Neuronal stem cell (in vitro differentiated cells): ENCODE data around the gene PLPPR2.
"Not testable (repeated sequence)": the region's sequence is repeated elsewhere in the genome, so short reads cannot be mapped to it uniquely, and the experiment has no call there.

Experiments used
- DNase-seq: peaks from one replicate; pipeline ENCODE4 v3.0.0-alpha.2; 2013; ENCODE audit warnings: low spot score
- H2AFZ ChIP-seq: one replicate; pipeline ENCODE4 v1.6.1; 2013; ENCODE audit warnings: mild to moderate bottlenecking, low read length, inconsistent platforms
- H2AK5ac ChIP-seq: 2 replicates; pipeline ENCODE4 v1.6.1; 2013; ENCODE audit warnings: low read depth, mild to moderate bottlenecking, inconsistent platforms, low read length, moderate library complexity, mixed read lengths
- H2BK120ac ChIP-seq: 2 replicates; pipeline ENCODE4 v1.6.1; 2013; ENCODE audit warnings: low read depth, mild to moderate bottlenecking, inconsistent platforms, low read length, moderate library complexity, mixed read lengths
- H2BK12ac ChIP-seq: one replicate; pipeline ENCODE4 v1.6.1; 2013; ENCODE audit warnings: low read length, inconsistent platforms
- H2BK15ac ChIP-seq: 2 replicates; pipeline ENCODE4 v1.6.1; 2013; ENCODE audit warnings: mild to moderate bottlenecking, low read length, inconsistent platforms, mixed read lengths
- H2BK5ac ChIP-seq: one replicate; pipeline ENCODE4 v1.6.1; 2013; ENCODE audit warnings: inconsistent platforms, mild to moderate bottlenecking, low read length, moderate library complexity
- H3K14ac ChIP-seq: one replicate; pipeline ENCODE4 v1.6.1; 2013; ENCODE audit warnings: low read length, inconsistent platforms
- H3K18ac ChIP-seq: 2 replicates; pipeline ENCODE4 v1.6.1; 2013; ENCODE audit warnings: low read length, inconsistent platforms
- H3K23ac ChIP-seq: 2 replicates; pipeline ENCODE4 v1.6.1; 2013; ENCODE audit warnings: low read depth, mild to moderate bottlenecking, mixed read lengths, low read length, inconsistent platforms; ENCODE audit not compliant: poor library complexity
- H3K27ac ChIP-seq: replicated peaks from 3 replicates; pipeline ENCODE4 v1.5.1; 2013; ENCODE audit warnings: low read length, inconsistent platforms
- H3K27me3 ChIP-seq, 3 experiments: 2 replicates each; pipeline ENCODE4 v1.6.1; 2013; ENCODE audit warnings: low read length in 3 of 3, mild to moderate bottlenecking in 2 of 3, inconsistent platforms in 1 of 3, low read depth in 1 of 3, mixed read lengths in 1 of 3, moderate library complexity in 1 of 3; ENCODE audit not compliant: control insufficient read depth in 3 of 3, insufficient read depth in 3 of 3
- H3K36me3 ChIP-seq, 2 donors: replicated peaks in 1 of 2; 2 replicates each; pipeline ENCODE4 v1.6.1; 2013; ENCODE audit warnings: low read length in 2 of 2; ENCODE audit not compliant: control insufficient read depth in 2 of 2, insufficient read depth in 2 of 2
- H3K4ac ChIP-seq: 2 replicates; pipeline ENCODE4 v1.6.1; 2013; ENCODE audit warnings: inconsistent platforms, mild to moderate bottlenecking, low read length, moderate library complexity
- H3K4me1 ChIP-seq, 2 donors: 1 replicate in 1 of 2; 2 replicates in 1 of 2; pipeline ENCODE4 v1.6.1; 2013; ENCODE audit warnings: low read length in 2 of 2, low read depth in 1 of 2; ENCODE audit not compliant: control insufficient read depth in 2 of 2, insufficient read depth in 1 of 2
- H3K4me2 ChIP-seq: one replicate; pipeline ENCODE4 v1.6.1; 2013; ENCODE audit warnings: mild to moderate bottlenecking, low read length, inconsistent platforms; ENCODE audit not compliant: insufficient read depth, poor library complexity, severe bottlenecking
- H3K4me3 ChIP-seq, 2 donors: 2 replicates each; pipeline ENCODE4 v1.5.1; 2013; ENCODE audit warnings: low read length in 2 of 2, mild to moderate bottlenecking in 2 of 2, inconsistent platforms in 1 of 2, moderate library complexity in 1 of 2
- H3K79me1 ChIP-seq: one replicate; pipeline ENCODE4 v1.6.1; 2013; ENCODE audit warnings: low read depth, mild to moderate bottlenecking, inconsistent platforms, low read length, moderate library complexity
- H3K9ac ChIP-seq: one replicate; pipeline ENCODE4 v1.6.1; 2013; ENCODE audit warnings: mild to moderate bottlenecking, low read depth, low read length, inconsistent platforms; ENCODE audit not compliant: poor library complexity
- H3K9me3 ChIP-seq, 2 donors: replicated peaks in 1 of 2; 2 replicates each; pipeline versions ENCODE3 to v1.6.1; 2013; ENCODE audit warnings: low read length in 2 of 2, mild to moderate bottlenecking in 2 of 2, inconsistent platforms in 1 of 2, low read depth in 1 of 2, mixed read lengths in 1 of 2, moderate library complexity in 1 of 2; ENCODE audit not compliant: control insufficient read depth in 2 of 2, insufficient read depth in 1 of 2
- H4K8ac ChIP-seq: one replicate; pipeline ENCODE4 v1.6.1; 2013; ENCODE audit warnings: low read depth, mild to moderate bottlenecking, inconsistent platforms, low read length, moderate library complexity
- H4K91ac ChIP-seq: one replicate; pipeline ENCODE4 v1.6.1; 2013; ENCODE audit warnings: low read length, low read depth, mild to moderate bottlenecking, inconsistent platforms; ENCODE audit not compliant: poor library complexity
- WGBS, 2 donors: extraction: QIAGEN DNeasy Blood & Tissue Kit; methylation state at CpG; one replicate each; pipeline ENCODE4 v1.1.7; 2013; ENCODE audit warnings: missing lambda C conversion rate in 2 of 2, mixed read lengths in 1 of 2; ENCODE audit not compliant: insufficient read length in 2 of 2, insufficient replicate concordance in 1 of 2; ENCODE audit errors: extremely low coverage in 2 of 2; 5-methylcytosine and 5-hydroxymethylcytosine counted together

The PLPPR2 gene

GRCh38 chr19:11347546-11348039 lies 7.6 kb upstream of the PLPPR2 start:
- Histone ChIP-seq H3K18ac (no peak overlapping the region), H3K36me3 (peaks cover 0 to 2% of the 10 kb centered on the region in 2 donors), H3K9ac (no peak overlapping the region), H2BK5ac (no peak overlapping the region), H2BK12ac (no peak overlapping the region), H4K8ac (no peak overlapping the region), H2AK5ac (no peak overlapping the region), H2BK15ac (no peak overlapping the region), H3K4me1 (peaks cover 8 to 13% of the 10 kb centered on the region in 2 donors), H3K4ac (no peak overlapping the region), H4K91ac (no peak overlapping the region), H3K14ac (no peak overlapping the region), H2BK120ac (no peak overlapping the region), H3K27ac (no peak overlapping the region), H3K23ac (no peak overlapping the region), H3K4me2 (no peak overlapping the region), H3K9me3 (peaks cover 8 to 12% of the 10 kb centered on the region in 2 donors), H3K4me3 (no peak overlapping the region), H2AFZ (no peak overlapping the region), H3K27me3 (no peaks in the 10 kb centered on the region), H3K79me1 (no peaks in the 10 kb centered on the region)
- no CpG with 5 or more reads among the region's 7 CpGs for WGBS, 2 donors
- no peak for DNase-seq

GRCh38 chr19:11349171-11349570 lies 6.1 kb upstream of the PLPPR2 start:
- Histone ChIP-seq H2BK120ac (no peak overlapping the region), H3K14ac (no peak overlapping the region), H2BK15ac (no peak overlapping the region), H2AK5ac (peak overlapping the region; percentile 63), H3K4me1 (peaks cover 8 to 13% of the 10 kb centered on the region in 2 donors), H3K18ac (no peak overlapping the region), H3K36me3 (peaks cover 0 to 2% of the 10 kb centered on the region in 2 donors), H3K23ac (peak overlapping the region; percentile 31), H3K9ac (no peak overlapping the region), H4K91ac (no peak overlapping the region), H3K4me2 (no peak overlapping the region), H3K27me3 (no peaks in the 10 kb centered on the region), H3K4me3 (no peak overlapping the region), H3K9me3 (peaks cover 8 to 12% of the 10 kb centered on the region in 2 donors), H2BK5ac (no peak overlapping the region), H3K27ac (no peak overlapping the region), H3K79me1 (no peaks in the 10 kb centered on the region), H3K4ac (no peak overlapping the region), H2AFZ (no peak overlapping the region), H4K8ac (no peak overlapping the region), H2BK12ac (no peak overlapping the region)
- WGBS, 2 donors: no CpG with 5 or more reads among the region's 4 CpGs
- no peak for DNase-seq

- not testable (repeated sequence) for H3K4me2 ChIP-seq, DNase-seq, H2AK5ac ChIP-seq, H3K23ac ChIP-seq, H3K36me3 ChIP-seq, H2BK120ac ChIP-seq, H3K4ac ChIP-seq, H3K4me1 ChIP-seq, H4K8ac ChIP-seq, H3K18ac ChIP-seq, H3K14ac ChIP-seq, H3K27me3 ChIP-seq, H3K27ac ChIP-seq, H2AFZ ChIP-seq, H3K4me3 ChIP-seq, H3K9ac ChIP-seq, H3K9me3 ChIP-seq, H4K91ac ChIP-seq, H2BK12ac ChIP-seq, H2BK5ac ChIP-seq, H2BK15ac ChIP-seq, H3K79me1 ChIP-seq
- no CpG with 5 or more reads among the region's 4 CpGs for WGBS, 2 donors
Observed at GRCh38 chr19:11354102-11354501, 1.1 kb upstream of the PLPPR2 start.

- Histone ChIP-seq H3K23ac (peak overlapping the region; percentile 20), H2AK5ac (no peak overlapping the region), H2AFZ (no peak overlapping the region), H3K9me3 (no peaks in the 10 kb centered on the region), H3K4me1 (peaks cover 8 to 10% of the 10 kb centered on the region in 2 donors), H3K4me3 (peak overlapping the region; percentile 44 to 73), H3K27ac (no peak overlapping the region), H3K9ac (peak overlapping the region; percentile 85), H3K4me2 (peak overlapping the region; percentile 80), H2BK12ac (no peak overlapping the region), H3K18ac (peak overlapping the region; percentile 3), H3K4ac (no peak overlapping the region), H3K79me1 (no peaks in the 10 kb centered on the region), H3K14ac (peak overlapping the region; percentile 1), H3K36me3 (no peaks in the 10 kb centered on the region), H4K8ac (no peak overlapping the region), H3K27me3 (peaks cover 0 to 14% (median 0%) of the 10 kb centered on the region in 3 experiments), H2BK120ac (no peak overlapping the region), H2BK5ac (no peak overlapping the region), H2BK15ac (no peak overlapping the region), H4K91ac (no peak overlapping the region)
- no CpG with 5 or more reads among the region's 6 CpGs for WGBS, 2 donors
- DNase-seq: no peak
Observed at GRCh38 chr19:11356074-11356397, 804 bp downstream of the PLPPR2 start.
